ENCODE measurements around the gene PNLDC1. TPM values are rescaled to one million over a fixed set of nuclear protein-coding genes. Genes with fewer than 3 reads are reported as not detected.

Gene PNLDC1
- total and polyA plus RNA-seq, 9 of the 15 experiments (the other 6 are each of a cell fraction or from before 2014, with no cell fraction given): 0.12 TPM; not detected in 8

GRCh38 chr6:159790149-159790955 is 9.7 kb upstream of the PNLDC1 start, which contains the start of gene MRPL18 (continued):
- TF ChIP-seq NR2C2 (CRISPR knock-in tag; IDR thresholded peaks at IDR 0.05): peak; percentile 93
- peak; percentile 99 for TF ChIP-seq NR2C2 (tag; IDR thresholded peaks at IDR 0.05)
- no peak for TF ChIP-seq SLC30A9 (CRISPR knock-in tag; IDR thresholded peaks at IDR 0.05)
- no peak for TF ChIP-seq FUS (optimal IDR thresholded peaks at IDR 0.05; ENCODE audit: low read depth, low read length)
- no peak for TF ChIP-seq ZBTB26 (CRISPR knock-in tag; IDR thresholded peaks at IDR 0.05)
- TF ChIP-seq THAP7 (CRISPR knock-in tag; IDR thresholded peaks at IDR 0.05): 0 out of 2 replicates have a peak, but pooled peaks have one; percentile 35
- no peak for TF ChIP-seq HMGN3 (IDR thresholded peaks at IDR 0.05; ENCODE audit: borderline replicate concordance, extremely low read depth, insufficient read length, low read depth, low read length)
- no peak for TF ChIP-seq POLR3A (IDR thresholded peaks at IDR 0.05; ENCODE audit: borderline replicate concordance, extremely low read depth, insufficient read depth, insufficient read length)
- TF ChIP-seq PCBP1 (IDR thresholded peaks at IDR 0.05; ENCODE audit: low read depth, low read length, poor library complexity, severe bottlenecking): no peak
- TF ChIP-seq RBM14 (IDR thresholded peaks at IDR 0.05; ENCODE audit: borderline replicate concordance, insufficient read depth, low read depth, low read length): no peak
- no peak for TF ChIP-seq BRF1 (IDR thresholded peaks at IDR 0.05; ENCODE audit: borderline replicate concordance, extremely low read depth, insufficient read length)
- TF ChIP-seq NFRKB (IDR thresholded peaks at IDR 0.05; ENCODE audit: low read depth): peak; percentile 74
- TF ChIP-seq KHSRP (IDR thresholded peaks at IDR 0.05): no peak
- TF ChIP-seq PURB (CRISPR knock-in tag; IDR thresholded peaks at IDR 0.05; ENCODE audit: low read depth): no peak
- TF ChIP-seq ZBTB7A (IDR thresholded peaks at IDR 0.05; ENCODE audit: borderline replicate concordance, control insufficient read depth, low read depth, low read length): peak; percentile 92
- no peak for TF ChIP-seq ZNF77 (CRISPR knock-in tag; IDR thresholded peaks at IDR 0.05)
- TF ChIP-seq CREB5 (CRISPR knock-in tag; IDR thresholded peaks at IDR 0.05): no peak
- no peak for TF ChIP-seq CBFA2T2 (conservative IDR thresholded peaks at IDR 0.05)
- TF ChIP-seq TFAM (CRISPR knock-in tag; conservative IDR thresholded peaks at IDR 0.05): no peak
- TF ChIP-seq YBX1 (IDR thresholded peaks at IDR 0.05): no peak
- no peak for TF ChIP-seq ARID3A (IDR thresholded peaks at IDR 0.05; ENCODE audit: borderline replicate concordance, low read depth, low read length)
- no peak for TF ChIP-seq THRA (IDR thresholded peaks at IDR 0.05)
